ENCODE results near the gene GAD1.
A peak's percentile ranks its signal among the peaks of the same experiment; 100 is the strongest.

GAD1 gene

GRCh38 chr2:170847716-170848115 is 31.0 kb downstream of the GAD1 start:
- Histone ChIP-seq H3K79me2 (ENCODE audit: control insufficient read depth, insufficient read depth, low read length, unreplicated experiment) (no peaks in the 10 kb centered on the region), H3K27me3 (ENCODE audit: insufficient read depth, low read length) (no peaks in the 10 kb centered on the region), H3K4me3 (ENCODE audit: low read depth, low read length) (no peak overlapping the region), H2AFZ (ENCODE audit: low read length, unreplicated experiment) (no peak overlapping the region), H3K36me3 (ENCODE audit: insufficient read depth, low read length) (no peaks in the 10 kb centered on the region), H3K27ac (ENCODE audit: low read depth, low read length) (no peak overlapping the region), H3K4me1 (ENCODE audit: control insufficient read depth, insufficient read depth, low read length, unreplicated experiment) (peaks cover 14% of the 10 kb centered on the region)

GRCh38 chr2:170848587-170848986 is 31.9 kb downstream of the GAD1 start:
- Histone ChIP-seq H3K4me3 (ENCODE audit: low read depth, low read length) (no peak overlapping the region), H2AFZ (ENCODE audit: low read length, unreplicated experiment) (no peak overlapping the region), H3K27me3 (ENCODE audit: insufficient read depth, low read length) (no peaks in the 10 kb centered on the region), H3K4me1 (ENCODE audit: control insufficient read depth, insufficient read depth, low read length, unreplicated experiment) (peaks cover 6% of the 10 kb centered on the region), H3K36me3 (ENCODE audit: insufficient read depth, low read length) (no peaks in the 10 kb centered on the region), H3K79me2 (ENCODE audit: control insufficient read depth, insufficient read depth, low read length, unreplicated experiment) (no peaks in the 10 kb centered on the region), H3K27ac (ENCODE audit: low read depth, low read length) (no peak overlapping the region)

GRCh38 chr2:170850251-170850650 is 33.6 kb downstream of the GAD1 start:
- no peak overlapping the region for H3K4me3 ChIP-seq (ENCODE audit: low read depth, low read length)
- H3K27ac ChIP-seq (ENCODE audit: low read depth, low read length): no peak overlapping the region
- H3K4me1 ChIP-seq (ENCODE audit: control insufficient read depth, insufficient read depth, low read length, unreplicated experiment): no peaks in the 10 kb centered on the region
- H3K79me2 ChIP-seq (ENCODE audit: control insufficient read depth, insufficient read depth, low read length, unreplicated experiment): no peaks in the 10 kb centered on the region
- H3K27me3 ChIP-seq (ENCODE audit: insufficient read depth, low read length): no peaks in the 10 kb centered on the region
- no peaks in the 10 kb centered on the region for H3K36me3 ChIP-seq (ENCODE audit: insufficient read depth, low read length)
- no peak overlapping the region for H2AFZ ChIP-seq (ENCODE audit: low read length, unreplicated experiment)

- H3K36me3 ChIP-seq (ENCODE audit: insufficient read depth, low read length): no peaks in the 10 kb centered on the region
- H3K4me1 ChIP-seq (ENCODE audit: control insufficient read depth, insufficient read depth, low read length, unreplicated experiment): no peaks in the 10 kb centered on the region
- H2AFZ ChIP-seq (ENCODE audit: low read length, unreplicated experiment): no peak overlapping the region
- H3K27ac ChIP-seq (ENCODE audit: low read depth, low read length): no peak overlapping the region
- H3K79me2 ChIP-seq (ENCODE audit: control insufficient read depth, insufficient read depth, low read length, unreplicated experiment): no peaks in the 10 kb centered on the region
- 0 out of 2 replicates have a peak, but pooled peaks cover under 1% of the 10 kb centered on the region for H3K27me3 ChIP-seq (ENCODE audit: insufficient read depth, low read length)
- H3K4me3 ChIP-seq (ENCODE audit: low read depth, low read length): no peak overlapping the region
Measured at GRCh38 chr2:170851635-170852034, 34.9 kb downstream of the GAD1 start.

GRCh38 chr2:170856066-170856465 is 39.4 kb downstream of the GAD1 start:
- Histone ChIP-seq H3K36me3 (ENCODE audit: insufficient read depth, low read length) (no peaks in the 10 kb centered on the region), H2AFZ (ENCODE audit: low read length, unreplicated experiment) (no peak overlapping the region), H3K27ac (ENCODE audit: low read depth, low read length) (no peak overlapping the region), H3K4me1 (ENCODE audit: control insufficient read depth, insufficient read depth, low read length, unreplicated experiment) (no peaks in the 10 kb centered on the region), H3K79me2 (ENCODE audit: control insufficient read depth, insufficient read depth, low read length, unreplicated experiment) (no peaks in the 10 kb centered on the region), H3K27me3 (ENCODE audit: insufficient read depth, low read length) (0 out of 2 replicates have a peak, but pooled peaks cover 4% of the 10 kb centered on the region), H3K4me3 (ENCODE audit: low read depth, low read length) (no peak overlapping the region)

- Histone ChIP-seq H2AFZ (ENCODE audit: low read length, unreplicated experiment) (no peak overlapping the region), H3K4me3 (ENCODE audit: low read depth, low read length) (no peak overlapping the region), H3K27me3 (ENCODE audit: insufficient read depth, low read length) (0 out of 2 replicates have a peak, but pooled peaks cover 7% of the 10 kb centered on the region), H3K36me3 (ENCODE audit: insufficient read depth, low read length) (no peaks in the 10 kb centered on the region), H3K27ac (ENCODE audit: low read depth, low read length) (no peak overlapping the region), H3K4me1 (ENCODE audit: control insufficient read depth, insufficient read depth, low read length, unreplicated experiment) (no peaks in the 10 kb centered on the region), H3K79me2 (ENCODE audit: control insufficient read depth, insufficient read depth, low read length, unreplicated experiment) (no peaks in the 10 kb centered on the region)
Measured at GRCh38 chr2:170862286-170862902, 45.7 kb downstream of the GAD1 start.

GRCh38 chr2:170863087-170863486 is 46.4 kb downstream of the GAD1 start:
- Histone ChIP-seq H3K4me1 (ENCODE audit: control insufficient read depth, insufficient read depth, low read length, unreplicated experiment) (no peaks in the 10 kb centered on the region), H3K27me3 (ENCODE audit: insufficient read depth, low read length) (0 out of 2 replicates have a peak, but pooled peaks cover 7% of the 10 kb centered on the region), H2AFZ (ENCODE audit: low read length, unreplicated experiment) (no peak overlapping the region), H3K36me3 (ENCODE audit: insufficient read depth, low read length) (no peaks in the 10 kb centered on the region), H3K79me2 (ENCODE audit: control insufficient read depth, insufficient read depth, low read length, unreplicated experiment) (no peaks in the 10 kb centered on the region), H3K4me3 (ENCODE audit: low read depth, low read length) (no peak overlapping the region), H3K27ac (ENCODE audit: low read depth, low read length) (no peak overlapping the region)

GRCh38 chr2:170869036-170869435 is 52.3 kb downstream of the GAD1 start:
- H3K36me3 ChIP-seq (ENCODE audit: insufficient read depth, low read length): no peaks in the 10 kb centered on the region

GRCh38 chr2:170869461-170869860 is 52.8 kb downstream of the GAD1 start:
- Histone ChIP-seq H3K4me1 (ENCODE audit: control insufficient read depth, insufficient read depth, low read length, unreplicated experiment) (no peaks in the 10 kb centered on the region), H3K4me3 (ENCODE audit: low read depth, low read length) (no peak overlapping the region), H3K36me3 (ENCODE audit: insufficient read depth, low read length) (no peaks in the 10 kb centered on the region), H3K27me3 (ENCODE audit: insufficient read depth, low read length) (no peaks in the 10 kb centered on the region), H2AFZ (ENCODE audit: low read length, unreplicated experiment) (no peak overlapping the region), H3K79me2 (ENCODE audit: control insufficient read depth, insufficient read depth, low read length, unreplicated experiment) (no peaks in the 10 kb centered on the region), H3K27ac (ENCODE audit: low read depth, low read length) (no peak overlapping the region)

More at GRCh38 chr2:170869036-170869435, 52.3 kb downstream of the GAD1 start:
- Histone ChIP-seq H3K79me2 (ENCODE audit: control insufficient read depth, insufficient read depth, low read length, unreplicated experiment) (no peaks in the 10 kb centered on the region), H3K27me3 (ENCODE audit: insufficient read depth, low read length) (no peaks in the 10 kb centered on the region), H3K4me3 (ENCODE audit: low read depth, low read length) (no peak overlapping the region), H2AFZ (ENCODE audit: low read length, unreplicated experiment) (no peak overlapping the region), H3K4me1 (ENCODE audit: control insufficient read depth, insufficient read depth, low read length, unreplicated experiment) (no peaks in the 10 kb centered on the region), H3K27ac (ENCODE audit: low read depth, low read length) (no peak overlapping the region)

- Histone ChIP-seq H3K27ac (ENCODE audit: low read depth, low read length) (no peak overlapping the region), H3K4me3 (ENCODE audit: low read depth, low read length) (peak overlapping the region; percentile 67), H3K36me3 (ENCODE audit: insufficient read depth, low read length) (no peaks in the 10 kb centered on the region)
Measured at GRCh38 chr2:170873035-170873692, 56.5 kb downstream of the GAD1 start.

GRCh38 chr2:170878066-170878465 is 61.4 kb downstream of the GAD1 start:
- Histone ChIP-seq H2AFZ (ENCODE audit: low read length, unreplicated experiment) (peak overlapping the region; percentile 78), H3K27ac (ENCODE audit: low read depth, low read length) (no peak overlapping the region), H3K4me3 (ENCODE audit: low read depth, low read length) (peak overlapping the region; percentile 29; the same call in 1 of the 2 replicates)

More at GRCh38 chr2:170873035-170873692, 56.5 kb downstream of the GAD1 start:
- H3K4me1 ChIP-seq (ENCODE audit: control insufficient read depth, insufficient read depth, low read length, unreplicated experiment): no peaks in the 10 kb centered on the region
- 0 out of 2 replicates have a peak, but pooled peaks cover 3% of the 10 kb centered on the region for H3K27me3 ChIP-seq (ENCODE audit: insufficient read depth, low read length)
- H3K79me2 ChIP-seq (ENCODE audit: control insufficient read depth, insufficient read depth, low read length, unreplicated experiment): no peaks in the 10 kb centered on the region
- H2AFZ ChIP-seq (ENCODE audit: low read length, unreplicated experiment): peak overlapping the region; percentile 98

More at GRCh38 chr2:170878066-170878465, 61.4 kb downstream of the GAD1 start:
- H3K36me3 ChIP-seq (ENCODE audit: insufficient read depth, low read length): no peaks in the 10 kb centered on the region
- H3K4me1 ChIP-seq (ENCODE audit: control insufficient read depth, insufficient read depth, low read length, unreplicated experiment): no peaks in the 10 kb centered on the region
- no peaks in the 10 kb centered on the region for H3K79me2 ChIP-seq (ENCODE audit: control insufficient read depth, insufficient read depth, low read length, unreplicated experiment)
- peaks cover 32% of the 10 kb centered on the region for H3K27me3 ChIP-seq (ENCODE audit: insufficient read depth, low read length)
